ENCODE results near the gene SMTN.

SMTN gene

GRCh38 chr22:31133911-31134310 is 52.8 kb downstream of the SMTN start:
- DNase-seq = no peak

GRCh38 chr22:31134688-31135087 is 53.6 kb downstream of the SMTN start:
- no peak for DNase-seq

- no peak for DNase-seq
Observed at GRCh38 chr22:31135706-31136105, 54.6 kb downstream of the SMTN start.

GRCh38 chr22:31136155-31136554 is 55.0 kb downstream of the SMTN start:
- no peak for DNase-seq

GRCh38 chr22:31136711-31137110 is 55.6 kb downstream of the SMTN start:
- DNase-seq = no peak

- DNase-seq = no peak
Observed at GRCh38 chr22:31137721-31138120, 56.6 kb downstream of the SMTN start.

- DNase-seq = no peak
Observed at GRCh38 chr22:31138126-31138525, 57.0 kb downstream of the SMTN start.

GRCh38 chr22:31139066-31139465 is 57.9 kb downstream of the SMTN start:
- DNase-seq = no peak

- DNase-seq = no peak
Observed at GRCh38 chr22:31139866-31140716, 59.0 kb downstream of the SMTN start, which contains the start of gene PLA2G3. Gene PLA2G3 (minus strand): TSS chr22:31140508. CDS start chr22:31140354, 154 bp downstream.

- DNase-seq = no peak
Observed at GRCh38 chr22:31140746-31141145, 59.6 kb downstream of the SMTN start.

GRCh38 chr22:31141551-31141950 is 60.4 kb downstream of the SMTN start:
- no peak for DNase-seq

GRCh38 chr22:31142285-31142684 is 61.2 kb downstream of the SMTN start:
- DNase-seq = no peak

- DNase-seq = no peak
Observed at GRCh38 chr22:31143038-31143437, 61.9 kb downstream of the SMTN start.

GRCh38 chr22:31143537-31143936 is 62.4 kb downstream of the SMTN start:
- DNase-seq = no peak

- DNase-seq = no peak
Observed at GRCh38 chr22:31144223-31144622, 63.1 kb downstream of the SMTN start.

GRCh38 chr22:31148488-31148887 is 67.4 kb downstream of the SMTN start:
- DNase-seq = no peak

GRCh38 chr22:31148953-31149627 is 68.0 kb downstream of the SMTN start:
- peak; percentile 50 to 57 for DNase-seq

- DNase-seq = no peak
Observed at GRCh38 chr22:31150615-31151014, 69.5 kb downstream of the SMTN start.

- no peak for DNase-seq
Observed at GRCh38 chr22:31151872-31152271, 70.8 kb downstream of the SMTN start.

GRCh38 chr22:31153357-31153756 is 72.2 kb downstream of the SMTN start:
- DNase-seq = no peak
